Testis (tissue), 2 donors: Measurements from ENCODE around the gene ARID1A.

Experiments used
- CTCF ChIP-seq, 3 experiments: fragments of 450-650 bp in 2 of 3; fragments of 200-600 bp in 1 of 3; sonication (generic) in 1 of 3; IDR thresholded peaks; one replicate each; pipeline ENCODE4 v1.5.1; 2016 to 2019; ENCODE audit warnings: antibody characterized with exemption in 3 of 3, mild to moderate bottlenecking in 2 of 3, moderate library complexity in 1 of 3
- POLR2A ChIP-seq: fragments of 450-650 bp; IDR thresholded peaks from one replicate; pipeline ENCODE4 v1.6.1; 2017; ENCODE audit warnings: antibody characterized with exemption, mild to moderate bottlenecking, moderate library complexity

- no peak for TF ChIP-seq CTCF (IDR thresholded peaks at IDR 0.05)
- no peak for TF ChIP-seq POLR2A
Observed at GRCh38 chr1:26767714-26768113, 71.9 kb downstream of the ARID1A start.
